GM19023 (cell line): Measurements from ENCODE around the gene ZNF609.
"Not testable (repeated sequence)": the region's sequence is repeated elsewhere in the genome, so short reads cannot be mapped to it uniquely, and the experiment has no call there.

Experiments used
- ATAC-seq: cut with Tn5 transposase; IDR thresholded peaks from one replicate; pipeline ENCODE4 v1.9.1; 2021; ENCODE audit warnings: mild to moderate bottlenecking, moderate library complexity; ENCODE audit not compliant: unreplicated experiment

The ZNF609 gene

GRCh38 chr15:64456634-64457108 lies 3.7 kb upstream of the ZNF609 start:
- ATAC-seq, result no peak

- no peak for ATAC-seq
Observed at GRCh38 chr15:64459066-64459781, 1.2 kb upstream of the ZNF609 start.

- no peak for ATAC-seq
Observed at GRCh38 chr15:64460724-64461720, 644 bp downstream of the ZNF609 start.

- no peak for ATAC-seq
Observed at GRCh38 chr15:64461721-64462162, 1.4 kb downstream of the ZNF609 start.

GRCh38 chr15:64462492-64462891 lies 2.1 kb downstream of the ZNF609 start:
- ATAC-seq, result no peak

GRCh38 chr15:64464276-64465005 lies 4.1 kb downstream of the ZNF609 start:
- no peak for ATAC-seq

- ATAC-seq, result no peak
Observed at GRCh38 chr15:64466408-64467141, 6.2 kb downstream of the ZNF609 start.

GRCh38 chr15:64472161-64472560 lies 11.8 kb downstream of the ZNF609 start:
- no peak for ATAC-seq

GRCh38 chr15:64474846-64475245 lies 14.5 kb downstream of the ZNF609 start:
- no peak for ATAC-seq

GRCh38 chr15:64476550-64476949 lies 16.2 kb downstream of the ZNF609 start:
- ATAC-seq, result no peak

- ATAC-seq, result no peak
Observed at GRCh38 chr15:64478863-64479262, 18.5 kb downstream of the ZNF609 start.

GRCh38 chr15:64480891-64481290 lies 20.5 kb downstream of the ZNF609 start:
- ATAC-seq, result no peak

GRCh38 chr15:64483749-64484148 lies 23.4 kb downstream of the ZNF609 start:
- ATAC-seq, result no peak

GRCh38 chr15:64485796-64486195 lies 25.4 kb downstream of the ZNF609 start:
- no peak for ATAC-seq

GRCh38 chr15:64490598-64491259 lies 30.4 kb downstream of the ZNF609 start:
- no peak for ATAC-seq

- ATAC-seq, result no peak
Observed at GRCh38 chr15:64493641-64494040, 33.3 kb downstream of the ZNF609 start.

GRCh38 chr15:64495968-64496367 lies 35.6 kb downstream of the ZNF609 start:
- ATAC-seq, result not testable (repeated sequence)

- ATAC-seq, result no peak
Observed at GRCh38 chr15:64500695-64501395, 40.5 kb downstream of the ZNF609 start.

GRCh38 chr15:64501396-64501715 lies 41.0 kb downstream of the ZNF609 start:
- no peak for ATAC-seq
